Measurements from ENCODE around the gene TYSND1. TPM values are rescaled to one million over a fixed set of nuclear protein-coding genes. Genes with fewer than 3 reads are reported as not detected.
A peak's percentile ranks its signal among the peaks of the same experiment; 100 is the strongest.

The TYSND1 gene
- total RNA-seq, 2 experiments from 2014 or later = 9.3 to 9.8 TPM

GRCh38 chr10:70140297-70140696 lies 6.2 kb downstream of the TYSND1 start:
- Mint-ChIP-seq H3K27me3 (no peaks in the 10 kb centered on the region), H3K9me3 (no peaks in the 10 kb centered on the region), H3K27ac (no peak overlapping the region), H3K4me1 (peaks cover 9% of the 10 kb centered on the region), H3K4me3 (no peak overlapping the region), H3K36me3 (ENCODE audit: low read depth) (no peaks in the 10 kb centered on the region)
- CTCF ChIA-PET = interaction anchor here (1.1 kb wide), 1 partner anchor 24 kb away, joined by 3 read pairs; no protein-coding TSS in a partner anchor
- DNase-seq = no peak
- POLR2A ChIA-PET = interaction anchor here (1.2 kb wide), 1 partner anchor 30 kb away, joined by 4 read pairs; the partner anchor contains the start of gene SAR1A

- H3K9me3 Mint-ChIP-seq = no peaks in the 10 kb centered on the region
- no peaks in the 10 kb centered on the region for H3K36me3 Mint-ChIP-seq (ENCODE audit: low read depth)
- H3K4me1 Mint-ChIP-seq = peaks cover 7% of the 10 kb centered on the region
- H3K4me3 Mint-ChIP-seq = no peak overlapping the region
- no peak for DNase-seq
- no peaks in the 10 kb centered on the region for H3K27me3 Mint-ChIP-seq
- ChIA-PET CTCF (no interaction called here), POLR2A (interaction anchor here (1.2 kb wide), 1 partner anchor 31 kb away, joined by 4 read pairs; the partner anchor contains the start of gene SAR1A)
- H3K27ac Mint-ChIP-seq = no peak overlapping the region
Measured at GRCh38 chr10:70139997-70140250, 6.6 kb downstream of the TYSND1 start.

- no peak for DNase-seq
- Mint-ChIP-seq H3K36me3 (ENCODE audit: low read depth) (no peaks in the 10 kb centered on the region), H3K4me1 (peaks cover 2% of the 10 kb centered on the region), H3K27ac (no peak overlapping the region), H3K9me3 (no peaks in the 10 kb centered on the region), H3K27me3 (no peaks in the 10 kb centered on the region), H3K4me3 (no peak overlapping the region)
- ChIA-PET CTCF (interaction anchor here (1.0 kb wide), 1 partner anchor 23 kb away, joined by 3 read pairs; no protein-coding TSS in a partner anchor), POLR2A (interaction anchor here (1.2 kb wide), 1 partner anchor 31 kb away, joined by 4 read pairs; the partner anchor contains the start of gene SAR1A)
Measured at GRCh38 chr10:70139151-70139996, 7.1 kb downstream of the TYSND1 start.

GRCh38 chr10:70137927-70138883 lies 8.3 kb downstream of the TYSND1 start:
- POLR2A ChIA-PET = interaction anchor here (1.0 kb wide), 1 partner anchor 8 kb away, joined by 4 read pairs; the partner anchor contains the start of gene TYSND1
- peaks cover 5% of the 10 kb centered on the region for H3K4me1 Mint-ChIP-seq
- no peak overlapping the region for H3K27ac Mint-ChIP-seq
- H3K4me3 Mint-ChIP-seq = no peak overlapping the region
- no peaks in the 10 kb centered on the region for H3K9me3 Mint-ChIP-seq
- no peak for DNase-seq
- no peaks in the 10 kb centered on the region for H3K27me3 Mint-ChIP-seq
- H3K36me3 Mint-ChIP-seq (ENCODE audit: low read depth) = no peaks in the 10 kb centered on the region
- CTCF ChIA-PET = interaction anchor here (1.0 to 1.2 kb wide), 2 partner anchors 8 to 22 kb away, joined by 3 to 4 read pairs; partner anchors contain the start of gene TYSND1

GRCh38 chr10:70137135-70137534 lies 9.4 kb downstream of the TYSND1 start:
- Mint-ChIP-seq H3K27ac (no peak overlapping the region), H3K36me3 (ENCODE audit: low read depth) (no peaks in the 10 kb centered on the region), H3K27me3 (no peaks in the 10 kb centered on the region), H3K9me3 (no peaks in the 10 kb centered on the region), H3K4me3 (no peak overlapping the region), H3K4me1 (peaks cover 14% of the 10 kb centered on the region)
- DNase-seq = no peak
- POLR2A ChIA-PET = interaction anchor here (1.0 to 4.5 kb wide), 3 partner anchors 9 to 43 kb away, joined by 4 to 25 read pairs (median 6); partner anchors contain the start of gene TYSND1
- CTCF ChIA-PET = interaction anchor here (3.9 kb wide), 2 partner anchors 9 to 21 kb away, joined by 18 to 35 read pairs; partner anchors contain the start of gene TYSND1

GRCh38 chr10:70135684-70136083 lies 10.8 kb downstream of the TYSND1 start:
- POLR2A ChIA-PET = interaction anchor here (2.0 to 4.5 kb wide), 2 partner anchors 10 to 41 kb away, joined by 6 to 25 read pairs; partner anchors contain the start of gene TYSND1

GRCh38 chr10:70135046-70135445 lies 11.5 kb downstream of the TYSND1 start:
- ChIA-PET POLR2A (interaction anchor here (4.5 kb wide), 1 partner anchor 11 kb away, joined by 25 read pairs; the partner anchor contains the start of gene TYSND1), CTCF (interaction anchor here (0.5 to 3.9 kb wide), 3 partner anchors 11 to 19 kb away, joined by 3 to 35 read pairs (median 18); partner anchors contain the start of gene TYSND1)
- H3K36me3 Mint-ChIP-seq (ENCODE audit: low read depth) = no peaks in the 10 kb centered on the region
- no peak overlapping the region for H3K4me3 Mint-ChIP-seq
- H3K27me3 Mint-ChIP-seq = no peaks in the 10 kb centered on the region
- no peak overlapping the region for H3K27ac Mint-ChIP-seq
- no peak for DNase-seq
- peaks cover 25% of the 10 kb centered on the region for H3K4me1 Mint-ChIP-seq
- H3K9me3 Mint-ChIP-seq = no peaks in the 10 kb centered on the region

More at GRCh38 chr10:70135684-70136083, 10.8 kb downstream of the TYSND1 start:
- peaks cover 23% of the 10 kb centered on the region for H3K4me1 Mint-ChIP-seq
- CTCF ChIA-PET = interaction anchor here (3.9 kb wide), 2 partner anchors 10 to 20 kb away, joined by 18 to 35 read pairs; partner anchors contain the start of gene TYSND1
- no peak overlapping the region for H3K4me3 Mint-ChIP-seq
- no peaks in the 10 kb centered on the region for H3K36me3 Mint-ChIP-seq (ENCODE audit: low read depth)
- H3K27ac Mint-ChIP-seq = no peak overlapping the region
- no peak for DNase-seq
- no peaks in the 10 kb centered on the region for H3K9me3 Mint-ChIP-seq
- H3K27me3 Mint-ChIP-seq = no peaks in the 10 kb centered on the region

- CTCF ChIA-PET = no interaction called here
- Mint-ChIP-seq H3K36me3 (ENCODE audit: low read depth) (no peaks in the 10 kb centered on the region), H3K27me3 (no peaks in the 10 kb centered on the region), H3K27ac (peak within 1 kb of the TSS; percentile 62), H3K9me3 (no peaks in the 10 kb centered on the region), H3K4me3 (peak within 1 kb of the TSS; percentile 80), H3K4me1 (peaks cover 25% of the 10 kb centered on the region)
- DNase-seq = peak; percentile 37
- POLR2A ChIA-PET = interaction anchor here (4.5 kb wide), 1 partner anchor 14 kb away, joined by 25 read pairs; the partner anchor contains the start of gene TYSND1
Measured at GRCh38 chr10:70132098-70133029, 14.1 kb downstream of the TYSND1 start, which contains the start of gene AIFM2. Gene AIFM2 (minus strand): TSS chr10:70132825. CDS start chr10:70124084, 8,741 bp downstream.

- H3K36me3 Mint-ChIP-seq (ENCODE audit: low read depth) = no peaks in the 10 kb centered on the region
- no peak overlapping the region for H3K27ac Mint-ChIP-seq
Measured at GRCh38 chr10:70131560-70131937, 15.0 kb downstream of the TYSND1 start.

GRCh38 chr10:70130878-70131559 lies 15.5 kb downstream of the TYSND1 start:
- no peak for DNase-seq
- no peaks in the 10 kb centered on the region for H3K27me3 Mint-ChIP-seq
- no peaks in the 10 kb centered on the region for H3K9me3 Mint-ChIP-seq
- H3K4me3 Mint-ChIP-seq = no peak overlapping the region
- H3K27ac Mint-ChIP-seq = no peak overlapping the region
- CTCF ChIA-PET = interaction anchor here (2.0 kb wide), 1 partner anchor 15 kb away, joined by 10 read pairs; the partner anchor contains the start of gene TYSND1
- H3K4me1 Mint-ChIP-seq = peaks cover 25% of the 10 kb centered on the region
- H3K36me3 Mint-ChIP-seq (ENCODE audit: low read depth) = no peaks in the 10 kb centered on the region
- POLR2A ChIA-PET = no interaction called here

More at GRCh38 chr10:70131560-70131937, 15.0 kb downstream of the TYSND1 start:
- no peaks in the 10 kb centered on the region for H3K9me3 Mint-ChIP-seq
- ChIA-PET CTCF (no interaction called here), POLR2A (no interaction called here)
- peak overlapping the region; percentile 77 for H3K4me3 Mint-ChIP-seq
- H3K4me1 Mint-ChIP-seq = peaks cover 25% of the 10 kb centered on the region
- no peak for DNase-seq
- H3K27me3 Mint-ChIP-seq = no peaks in the 10 kb centered on the region

GRCh38 chr10:70126700-70127395 lies 19.7 kb downstream of the TYSND1 start:
- Mint-ChIP-seq H3K9me3 (no peaks in the 10 kb centered on the region), H3K4me3 (no peak overlapping the region), H3K36me3 (ENCODE audit: low read depth) (no peaks in the 10 kb centered on the region), H3K4me1 (peaks cover 10% of the 10 kb centered on the region), H3K27ac (no peak overlapping the region), H3K27me3 (no peaks in the 10 kb centered on the region)
- ChIA-PET CTCF (interaction anchor here (1.1 kb wide), 1 partner anchor 11 kb away, joined by 4 read pairs; no protein-coding TSS in a partner anchor), POLR2A (interaction anchor here (1.0 to 1.7 kb wide), 2 partner anchors 19 to 34 kb away, joined by 3 to 5 read pairs; partner anchors contain the start of gene TYSND1)
- DNase-seq = no peak
